LNCaP clone FGC (cell line): ENCODE measurements around the gene MX2.

Source experiments
- DNase-seq: peaks from one replicate; pipeline ENCODE4 v3.0.0-alpha.2; 2011; ENCODE audit warnings: low read depth
- H3K4me3 ChIP-seq: 2 replicates; pipeline ENCODE4 v1.5.1; 2011; ENCODE audit warnings: mild to moderate bottlenecking, low read depth, low read length, control low read depth
- TF ChIP-seq, protein P1 (sequence below): IDR thresholded peaks from 2 replicates; pipeline ENCODE4 v1.5.1; 2012; ENCODE audit warnings: mild to moderate bottlenecking; ENCODE audit not compliant: control insufficient read depth, insufficient read depth; ENCODE audit errors: extremely low read depth

Gene MX2

GRCh38 chr21:41378849-41379248 is 17.0 kb downstream of the MX2 start:
- DNase-seq, result no peak
- TF ChIP-seq, protein P1, sequence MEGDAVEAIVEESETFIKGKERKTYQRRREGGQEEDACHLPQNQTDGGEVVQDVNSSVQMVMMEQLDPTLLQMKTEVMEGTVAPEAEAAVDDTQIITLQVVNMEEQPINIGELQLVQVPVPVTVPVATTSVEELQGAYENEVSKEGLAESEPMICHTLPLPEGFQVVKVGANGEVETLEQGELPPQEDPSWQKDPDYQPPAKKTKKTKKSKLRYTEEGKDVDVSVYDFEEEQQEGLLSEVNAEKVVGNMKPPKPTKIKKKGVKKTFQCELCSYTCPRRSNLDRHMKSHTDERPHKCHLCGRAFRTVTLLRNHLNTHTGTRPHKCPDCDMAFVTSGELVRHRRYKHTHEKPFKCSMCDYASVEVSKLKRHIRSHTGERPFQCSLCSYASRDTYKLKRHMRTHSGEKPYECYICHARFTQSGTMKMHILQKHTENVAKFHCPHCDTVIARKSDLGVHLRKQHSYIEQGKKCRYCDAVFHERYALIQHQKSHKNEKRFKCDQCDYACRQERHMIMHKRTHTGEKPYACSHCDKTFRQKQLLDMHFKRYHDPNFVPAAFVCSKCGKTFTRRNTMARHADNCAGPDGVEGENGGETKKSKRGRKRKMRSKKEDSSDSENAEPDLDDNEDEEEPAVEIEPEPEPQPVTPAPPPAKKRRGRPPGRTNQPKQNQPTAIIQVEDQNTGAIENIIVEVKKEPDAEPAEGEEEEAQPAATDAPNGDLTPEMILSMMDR, result peak; percentile 31; the same call in 1 of the 2 replicates
- no peak overlapping the region for H3K4me3 ChIP-seq

- H3K4me3 ChIP-seq, result no peak overlapping the region
- DNase-seq, result no peak
- TF ChIP-seq, protein P1, result no peak
Observed at GRCh38 chr21:41379901-41380300, 18.1 kb downstream of the MX2 start.

DNA sequence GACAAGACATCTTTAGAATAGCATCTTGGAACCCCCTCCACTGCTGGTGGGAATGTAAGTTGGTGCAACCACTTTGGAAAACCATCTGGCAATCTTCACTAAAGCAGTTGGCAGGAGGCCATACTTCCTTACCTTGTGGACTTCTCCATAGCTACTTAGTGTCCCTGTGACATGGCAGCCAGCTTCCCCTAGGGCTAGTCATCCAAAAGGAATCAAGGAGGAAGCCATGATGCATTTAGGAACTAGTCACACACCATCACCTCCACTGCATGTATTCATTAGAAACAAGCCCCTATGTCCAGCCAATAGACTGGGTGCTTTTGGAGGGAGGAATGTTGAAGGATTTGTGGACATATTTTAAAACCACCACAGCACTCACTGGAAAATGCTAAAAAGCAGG is 19.9 kb downstream of the MX2 start:
- DNase-seq, result no peak
- TF ChIP-seq, protein P1, result no peak
- no peak overlapping the region for H3K4me3 ChIP-seq

GRCh38 chr21:41387042-41387819 is 25.4 kb downstream of the MX2 start:
- DNase-seq, result no peak
- TF ChIP-seq, protein P1, result no peak
- H3K4me3 ChIP-seq, result no peak overlapping the region

GRCh38 chr21:41387824-41388223 is 26.0 kb downstream of the MX2 start:
- H3K4me3 ChIP-seq, result no peak overlapping the region
- TF ChIP-seq, protein P1, result no peak
- DNase-seq, result no peak

- H3K4me3 ChIP-seq, result no peak overlapping the region
- TF ChIP-seq, protein P1, result no peak
- no peak for DNase-seq
Observed at GRCh38 chr21:41388259-41388658, 26.4 kb downstream of the MX2 start.
